Measurements from ENCODE around the gene FN1.
A peak's percentile ranks its signal among the peaks of the same experiment; 100 is the strongest.
"Not testable (repeated sequence)": the region's sequence is repeated elsewhere in the genome, so short reads cannot be mapped to it uniquely, and the experiment has no call there.

FN1 gene

GRCh38 chr2:215363461-215364156 lies 72.3 kb downstream of the FN1 start:
- no peak for DNase-seq

- DNase-seq: no peak
These were observed 72.8 kb downstream of the FN1 start for GRCh38 chr2:215363039-215363438.

GRCh38 chr2:215362562-215362904 lies 73.3 kb downstream of the FN1 start:
- no peak for DNase-seq

GRCh38 chr2:215361876-215362561 lies 73.8 kb downstream of the FN1 start:
- DNase-seq: no peak

- DNase-seq: no peak
These were observed 74.5 kb downstream of the FN1 start for GRCh38 chr2:215361211-215361875.

GRCh38 chr2:215360596-215360995 lies 75.3 kb downstream of the FN1 start:
- DNase-seq: no peak

GRCh38 chr2:215360059-215360458 lies 75.8 kb downstream of the FN1 start:
- DNase-seq: not testable (repeated sequence)

GRCh38 chr2:215359576-215359922 lies 76.3 kb downstream of the FN1 start:
- DNase-seq: no peak

GRCh38 chr2:215358891-215359575 lies 76.8 kb downstream of the FN1 start:
- no peak for DNase-seq

- no peak for DNase-seq
These were observed 77.5 kb downstream of the FN1 start for GRCh38 chr2:215358312-215358845.

- no peak for DNase-seq
These were observed 78.2 kb downstream of the FN1 start for GRCh38 chr2:215357660-215358059.

GRCh38 chr2:215356948-215357461 lies 78.9 kb downstream of the FN1 start:
- no peak for DNase-seq

GRCh38 chr2:215356334-215356947 lies 79.4 kb downstream of the FN1 start:
- DNase-seq: no peak

GRCh38 chr2:215355801-215356200 lies 80.1 kb downstream of the FN1 start:
- DNase-seq: no peak

- no peak for DNase-seq
These were observed 80.8 kb downstream of the FN1 start for GRCh38 chr2:215354771-215355695.

GRCh38 chr2:215352602-215353001 lies 83.3 kb downstream of the FN1 start:
- no peak for DNase-seq

- DNase-seq: no peak
These were observed 88.0 kb downstream of the FN1 start for GRCh38 chr2:215347878-215348277.

GRCh38 chr2:215338883-215339679 lies 96.8 kb downstream of the FN1 start:
- DNase-seq: peak; percentile 96

- DNase-seq: no peak
These were observed 102.8 kb downstream of the FN1 start for GRCh38 chr2:215332872-215333595.

- peak; percentile 87 for DNase-seq
These were observed 107.8 kb downstream of the FN1 start for GRCh38 chr2:215328066-215328465.

Measured in NCI-H82 (cell line).